HuH-7.5 (cell line): Measurements from ENCODE around the gene YJEFN3.
A peak's percentile ranks its signal among the peaks of the same experiment; 100 is the strongest.

Experiments used
- DNase-seq: peaks from one replicate; pipeline ENCODE4 v3.0.0; 2011; ENCODE audit warnings: low spot score

The YJEFN3 gene, protein sequence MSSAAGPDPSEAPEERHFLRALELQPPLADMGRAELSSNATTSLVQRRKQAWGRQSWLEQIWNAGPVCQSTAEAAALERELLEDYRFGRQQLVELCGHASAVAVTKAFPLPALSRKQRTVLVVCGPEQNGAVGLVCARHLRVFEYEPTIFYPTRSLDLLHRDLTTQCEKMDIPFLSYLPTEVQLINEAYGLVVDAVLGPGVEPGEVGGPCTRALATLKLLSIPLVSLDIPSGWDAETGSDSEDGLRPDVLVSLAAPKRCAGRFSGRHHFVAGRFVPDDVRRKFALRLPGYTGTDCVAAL

DNA sequence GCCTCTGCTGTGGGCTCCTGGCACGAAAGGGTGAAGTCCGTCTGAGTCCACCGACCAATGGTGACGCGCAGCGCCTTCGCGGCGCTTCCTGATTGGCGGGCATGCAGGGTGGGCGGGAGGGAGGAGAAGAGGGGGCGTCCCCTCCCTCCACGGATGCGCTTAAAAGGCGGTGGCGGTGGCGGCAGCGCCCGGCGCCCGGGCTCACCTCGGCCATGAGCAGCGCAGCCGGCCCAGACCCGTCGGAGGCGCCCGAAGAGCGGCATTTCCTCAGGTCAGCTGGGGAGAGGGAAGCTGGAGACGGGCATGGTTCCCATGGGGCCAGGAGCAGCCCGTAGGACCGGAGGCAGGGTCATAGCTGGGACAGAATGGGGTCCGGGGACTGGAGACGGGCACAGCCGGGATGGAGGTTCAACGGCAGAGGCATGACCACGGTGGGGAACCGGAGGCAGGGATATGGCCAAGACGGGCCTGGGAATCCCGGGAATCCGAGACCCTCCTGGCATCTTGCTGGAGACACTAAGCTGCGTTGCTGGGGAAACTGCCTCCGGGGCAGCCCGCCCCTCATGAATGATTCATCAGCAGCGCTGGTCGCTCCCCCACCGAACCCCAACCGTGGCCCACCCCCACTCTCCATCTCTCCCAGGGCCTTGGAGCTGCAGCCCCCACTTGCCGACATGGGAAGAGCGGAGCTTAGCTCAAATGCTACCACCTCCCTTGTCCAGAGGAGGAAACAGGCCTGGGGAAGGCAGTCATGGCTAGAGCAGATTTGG is at the start of gene YJEFN3:
Gene YJEFN3 (plus strand): TSS at position 191 of the 770 bp plus-strand sequence. CDS start 22 bp downstream, at position 213.
- DNase-seq: no peak

DNA sequence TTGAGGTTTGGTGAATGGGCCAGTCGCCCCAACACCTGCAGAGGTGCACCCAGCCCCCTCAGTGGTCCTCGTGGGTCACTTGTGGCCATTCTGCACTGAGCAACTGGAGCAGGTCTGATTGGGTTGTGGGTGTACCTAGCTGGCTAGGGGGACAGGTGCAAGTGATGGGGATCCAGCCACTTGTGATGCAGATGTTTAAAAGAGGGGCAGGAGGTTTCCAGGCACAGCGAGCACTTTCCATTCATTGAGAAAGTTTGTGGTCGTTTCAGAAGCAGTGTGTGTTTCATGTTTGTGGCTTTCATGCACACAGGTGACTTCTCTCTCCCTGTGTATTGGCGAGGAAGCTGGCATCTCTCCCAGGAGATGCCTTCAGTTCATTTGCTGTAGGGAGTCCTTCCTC is 48.0 kb upstream of the YJEFN3 start:
- DNase-seq: no peak

DNA sequence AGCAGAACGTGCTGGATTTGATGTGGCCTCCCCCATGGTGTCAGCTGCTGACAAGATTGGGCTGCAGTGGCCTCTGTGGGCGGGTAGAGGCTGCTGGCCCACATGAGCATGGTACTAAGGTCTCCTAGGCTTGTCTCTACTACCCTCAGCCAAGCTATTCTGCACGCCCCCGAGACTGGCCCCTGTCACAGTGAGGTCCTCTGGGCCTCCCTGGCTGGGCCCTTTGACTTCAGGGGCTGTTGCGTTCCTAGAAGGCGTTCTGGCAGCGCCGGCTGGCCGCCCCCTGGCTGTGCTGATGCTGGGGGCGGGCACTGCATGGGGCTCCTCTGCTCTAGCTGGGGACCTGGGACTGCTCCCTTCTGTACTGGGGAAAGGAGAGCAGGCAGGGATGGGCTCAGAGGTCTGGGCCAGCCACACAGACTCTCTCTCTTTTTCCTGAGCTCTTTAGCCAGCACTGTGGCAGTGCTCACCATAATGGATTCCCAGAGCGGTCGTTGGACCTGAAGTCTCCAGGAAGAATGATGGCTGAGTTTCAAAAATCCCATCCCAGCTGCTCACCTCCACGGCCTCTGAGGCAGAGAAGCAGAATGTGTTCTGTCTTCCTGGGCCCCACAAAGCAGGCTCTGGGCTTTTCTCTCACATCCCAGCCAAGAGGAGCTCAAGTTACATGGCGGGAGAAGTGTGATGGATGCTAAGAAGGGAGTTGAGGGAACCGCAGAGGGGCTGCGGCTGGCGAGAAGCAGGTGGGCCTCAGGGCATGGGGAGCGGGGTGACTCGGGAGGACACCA is 45.7 kb upstream of the YJEFN3 start:
- no peak for DNase-seq

DNA sequence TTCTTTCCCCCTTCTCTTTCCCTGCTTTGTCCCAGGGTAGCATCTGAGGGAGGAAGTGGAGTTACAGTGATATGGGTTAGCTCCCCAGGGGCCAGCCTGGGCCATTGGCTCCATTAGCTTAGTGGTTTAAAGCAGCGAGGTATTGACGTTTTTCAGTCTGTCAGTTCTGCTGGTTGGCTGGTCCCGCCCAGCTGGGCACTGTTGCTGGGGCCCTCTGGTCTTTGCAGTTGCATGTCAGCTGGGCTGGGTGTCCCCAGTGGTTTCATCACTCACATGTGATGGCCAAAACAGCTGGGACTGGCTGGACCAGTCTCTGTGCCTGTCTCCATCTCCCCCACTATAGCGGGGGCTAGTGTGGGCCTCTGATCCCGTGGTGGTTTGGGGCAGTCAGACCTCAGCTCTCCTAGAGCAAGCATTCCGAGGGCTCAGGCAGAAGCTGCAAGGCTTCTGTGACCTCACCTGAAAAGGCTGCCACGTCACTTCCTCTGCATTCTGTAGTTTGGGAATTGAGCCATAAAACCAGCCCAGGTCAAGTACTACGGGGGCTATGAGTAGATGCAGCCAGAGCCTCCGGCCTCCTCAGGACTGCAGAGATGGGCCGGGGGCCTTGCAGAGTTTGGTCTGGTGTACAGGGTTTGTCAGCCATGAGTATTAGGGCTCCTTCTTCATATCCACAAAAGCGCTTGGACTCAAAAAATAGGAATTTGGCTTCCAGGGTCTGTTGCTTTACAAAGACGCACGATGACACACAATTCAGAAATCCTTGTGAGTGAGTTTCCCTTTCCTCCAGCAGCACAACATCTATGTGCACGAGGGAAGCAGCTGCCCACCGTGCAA is 43.3 kb upstream of the YJEFN3 start:
- DNase-seq: no peak

DNA sequence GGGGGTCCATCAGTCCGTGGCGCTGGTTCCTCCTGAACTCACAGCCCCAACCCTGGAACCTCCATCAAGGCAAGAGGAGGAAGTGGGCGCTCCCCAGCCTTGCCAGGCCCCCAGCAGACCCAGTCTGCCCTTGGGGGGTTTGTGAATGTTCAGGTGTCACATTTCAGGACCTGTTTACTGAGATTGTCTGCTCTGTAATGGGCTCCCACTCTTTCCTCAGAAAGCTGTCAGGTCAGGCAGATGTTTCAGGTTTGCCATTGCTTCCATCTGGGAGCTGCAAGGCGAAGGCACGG is 42.8 kb upstream of the YJEFN3 start:
- DNase-seq: no peak

DNA sequence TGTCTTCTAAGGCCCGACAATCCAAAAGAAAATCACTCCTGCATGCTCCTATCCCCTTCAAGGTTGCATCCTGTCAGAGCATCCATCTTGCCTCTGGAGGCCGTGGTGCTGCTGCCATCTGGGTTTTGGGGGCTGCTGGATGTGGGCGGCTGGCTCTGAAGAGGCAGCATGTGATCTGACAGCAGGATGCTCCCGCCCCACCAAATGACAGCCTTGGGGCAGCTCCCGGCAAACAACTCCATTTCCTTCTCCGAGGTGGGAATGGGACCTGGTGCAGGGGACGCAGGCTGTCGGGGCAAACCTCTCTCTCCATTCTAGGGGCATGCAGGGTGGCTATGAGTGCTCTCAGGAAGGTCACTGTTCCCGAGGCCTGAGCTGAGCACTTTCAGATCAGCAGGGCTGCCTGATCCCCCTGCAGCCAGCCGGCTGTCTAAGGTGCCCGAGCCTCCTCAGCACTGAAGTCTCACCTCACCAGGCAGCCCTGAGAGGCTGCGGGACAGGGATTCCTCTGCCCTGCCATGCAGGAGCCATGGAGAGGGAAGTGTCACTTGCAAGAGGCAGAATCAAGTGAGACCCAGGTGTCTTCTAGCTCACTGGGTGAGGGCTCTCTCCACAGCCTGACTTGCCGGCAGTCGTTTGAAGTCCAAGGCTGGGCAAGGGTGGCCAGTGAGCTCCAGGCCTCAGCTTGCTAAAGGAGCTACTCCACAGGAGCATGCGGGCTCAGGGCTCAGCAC is 42.2 kb upstream of the YJEFN3 start:
- DNase-seq: no peak

DNA sequence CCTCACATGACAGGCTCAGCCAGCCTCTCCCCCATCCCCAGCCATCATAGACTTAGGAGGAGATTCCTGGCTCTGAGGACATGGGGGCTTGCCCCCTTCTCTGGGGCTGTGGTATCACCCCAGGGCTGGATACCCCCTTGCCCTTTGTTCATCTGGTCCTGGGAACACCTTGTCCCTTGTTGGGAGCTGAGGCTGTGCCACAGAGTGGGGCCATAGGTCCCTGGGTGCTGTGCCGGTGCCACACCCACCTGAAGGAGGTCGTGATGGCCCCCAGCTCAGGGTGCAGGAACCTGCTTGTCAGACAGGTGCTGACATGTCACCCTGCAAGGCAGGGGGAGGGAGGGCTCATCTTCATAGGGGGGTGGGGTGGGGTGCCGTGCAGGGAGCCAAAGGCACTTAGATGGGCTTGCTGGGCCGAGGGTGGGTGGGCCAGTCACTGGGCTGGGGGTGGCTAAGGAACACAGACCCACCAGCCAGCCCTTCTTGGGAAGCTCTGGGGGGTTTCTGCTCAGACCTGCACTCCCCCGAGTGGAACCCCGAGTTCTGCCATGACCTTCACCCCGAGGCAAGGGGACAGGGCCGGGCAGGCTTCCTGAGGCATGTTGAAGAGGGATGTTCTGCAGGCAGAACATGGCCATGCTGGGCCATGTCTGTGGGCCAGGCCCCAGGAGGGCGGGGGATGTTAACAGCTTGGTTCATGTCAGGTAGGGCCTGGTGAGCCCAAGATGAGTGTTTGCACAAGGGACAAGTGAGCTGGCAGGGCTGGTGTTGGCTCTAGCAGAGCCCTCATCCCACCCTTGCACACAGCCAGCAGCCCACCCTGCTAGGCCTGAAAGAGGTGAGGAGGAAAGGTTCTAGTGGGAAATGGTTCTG is 41.4 kb upstream of the YJEFN3 start:
- no peak for DNase-seq

DNA sequence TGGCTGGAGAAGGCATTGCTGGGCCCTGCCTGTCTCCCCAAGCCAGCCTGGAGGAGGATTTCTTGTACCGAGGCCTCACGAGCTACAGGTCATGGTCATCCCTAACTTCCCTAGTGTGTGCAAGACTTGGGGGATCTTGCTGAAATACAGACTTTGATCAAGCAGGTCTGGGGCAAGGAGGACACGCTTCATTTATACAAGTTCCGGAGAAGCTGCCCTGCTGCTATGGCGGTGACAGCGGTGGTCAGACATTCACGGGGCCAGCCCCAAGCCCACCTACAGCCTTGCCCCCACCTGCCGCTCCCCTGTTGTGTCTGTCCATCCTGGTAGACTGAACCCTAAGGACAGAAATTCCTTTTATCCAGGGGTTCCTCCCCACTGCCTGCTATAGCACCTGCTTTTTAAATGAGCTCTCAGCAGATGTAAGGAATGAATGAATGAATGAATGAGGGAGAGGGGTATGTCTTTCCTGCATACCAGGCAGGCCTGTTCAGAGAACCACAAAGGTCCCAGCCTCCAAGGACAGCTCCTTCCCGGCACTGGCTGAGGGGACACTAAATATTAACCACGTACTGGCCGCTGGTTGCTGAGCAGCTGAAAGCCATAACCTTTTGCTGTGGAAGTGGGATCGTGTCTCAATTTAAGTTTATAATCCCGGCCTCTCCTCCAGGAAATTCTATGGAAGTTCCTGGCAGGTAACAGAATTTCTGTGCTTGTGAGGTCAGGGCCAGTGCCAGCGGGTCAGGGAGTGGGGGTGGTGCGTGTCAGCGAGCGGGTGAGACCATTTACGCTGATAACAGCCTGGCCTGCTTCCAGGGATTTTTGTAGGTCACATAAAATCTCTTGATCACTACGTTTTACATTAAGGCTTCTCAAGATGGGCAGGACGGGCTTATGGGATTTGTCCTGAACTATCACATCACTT is 40.5 kb upstream of the YJEFN3 start:
- DNase-seq: no peak

DNA sequence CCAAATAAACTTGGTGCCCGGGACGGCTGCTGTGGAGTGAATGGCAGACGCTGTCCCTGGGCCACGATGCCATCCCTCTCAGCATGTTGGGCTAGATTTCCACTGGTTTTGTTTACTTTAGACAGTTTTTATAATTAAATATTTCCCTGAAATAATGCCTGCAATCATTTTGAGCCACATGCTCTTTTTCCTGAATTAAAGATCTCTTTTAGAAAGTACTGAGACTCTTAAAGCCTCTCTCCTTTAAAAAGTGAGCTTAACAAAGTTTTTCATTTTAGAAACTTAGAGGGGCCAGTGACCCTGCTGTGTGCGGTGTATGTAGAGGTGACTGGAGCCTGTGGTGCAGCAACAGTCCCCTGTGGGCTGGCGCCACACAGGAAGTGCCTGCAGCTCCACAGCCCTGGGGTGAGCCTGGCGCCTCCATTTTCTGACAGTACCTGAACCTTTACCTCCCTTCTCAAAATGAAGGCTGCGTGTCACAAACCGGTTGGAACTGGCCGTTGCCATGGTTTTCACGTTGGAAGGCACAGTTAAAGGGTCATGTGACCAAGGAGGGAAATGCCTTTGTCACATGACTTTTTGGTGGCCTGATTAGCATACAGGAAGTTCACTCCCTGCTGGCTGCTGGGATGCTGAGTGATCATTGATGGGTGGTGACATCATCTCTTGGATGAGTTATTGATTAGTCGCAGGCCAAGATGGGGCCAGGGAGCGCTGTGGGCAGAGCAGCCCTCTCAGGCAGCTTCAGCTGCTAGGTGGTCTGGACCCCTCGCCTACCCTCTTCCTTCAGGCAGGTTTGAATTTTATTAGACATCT is 39.6 kb upstream of the YJEFN3 start:
- no peak for DNase-seq

DNA sequence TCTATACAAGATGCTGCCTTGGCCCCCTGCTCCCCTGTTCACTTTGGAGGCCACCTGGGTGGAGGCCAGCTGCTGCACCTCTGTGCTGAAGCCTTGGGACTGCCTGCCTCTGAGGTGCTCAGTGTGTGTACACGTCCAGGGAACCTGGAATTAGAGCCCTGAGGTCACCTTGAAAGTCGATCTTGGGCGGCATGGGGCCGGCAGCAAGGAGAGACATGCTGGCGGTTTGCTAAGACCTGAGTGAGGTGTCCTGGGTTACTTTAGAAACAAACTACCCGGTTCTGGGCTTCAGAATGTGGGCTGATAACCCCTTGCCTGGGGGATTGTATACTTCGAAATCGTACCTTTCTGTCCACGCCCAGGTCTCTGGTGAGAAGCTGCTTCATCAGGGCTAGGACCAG is 38.9 kb upstream of the YJEFN3 start:
- DNase-seq: no peak

DNA sequence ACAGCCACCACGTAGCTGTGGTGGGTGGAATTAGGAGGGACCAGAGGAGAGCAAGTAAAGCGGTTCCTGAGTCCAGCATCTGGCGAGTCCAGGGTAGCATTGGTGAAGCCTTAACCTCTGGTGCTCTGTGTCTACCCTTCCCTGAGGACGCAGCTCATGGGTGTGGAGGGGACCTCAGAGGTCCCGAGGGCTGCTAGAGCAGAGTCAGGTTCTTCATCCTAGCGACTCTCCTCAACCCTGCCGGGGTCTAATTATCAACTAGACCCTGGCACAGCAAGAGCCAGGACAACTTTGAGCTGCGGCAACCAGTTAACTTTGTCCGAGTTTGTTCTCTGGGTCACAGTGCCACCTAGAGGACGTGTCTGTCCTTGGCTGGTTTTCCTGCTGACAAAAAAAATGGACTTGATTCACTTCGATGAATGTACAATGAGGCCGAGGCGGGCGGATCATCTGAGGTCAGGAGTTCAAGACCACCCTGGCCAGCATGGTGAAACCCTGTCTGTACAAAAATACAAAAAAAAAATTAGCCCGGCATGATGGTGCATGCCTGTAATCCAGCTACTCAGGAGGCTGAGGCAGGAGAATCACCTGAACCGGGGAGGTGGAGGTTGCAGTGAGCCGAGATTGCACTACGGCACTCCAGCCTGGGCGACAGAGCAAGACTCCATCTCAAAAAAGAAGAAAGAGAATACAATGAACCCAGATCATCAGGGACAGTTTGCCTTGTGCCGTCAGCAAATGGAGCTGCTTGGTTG is 38.3 kb upstream of the YJEFN3 start:
- DNase-seq: peak; percentile 98

DNA sequence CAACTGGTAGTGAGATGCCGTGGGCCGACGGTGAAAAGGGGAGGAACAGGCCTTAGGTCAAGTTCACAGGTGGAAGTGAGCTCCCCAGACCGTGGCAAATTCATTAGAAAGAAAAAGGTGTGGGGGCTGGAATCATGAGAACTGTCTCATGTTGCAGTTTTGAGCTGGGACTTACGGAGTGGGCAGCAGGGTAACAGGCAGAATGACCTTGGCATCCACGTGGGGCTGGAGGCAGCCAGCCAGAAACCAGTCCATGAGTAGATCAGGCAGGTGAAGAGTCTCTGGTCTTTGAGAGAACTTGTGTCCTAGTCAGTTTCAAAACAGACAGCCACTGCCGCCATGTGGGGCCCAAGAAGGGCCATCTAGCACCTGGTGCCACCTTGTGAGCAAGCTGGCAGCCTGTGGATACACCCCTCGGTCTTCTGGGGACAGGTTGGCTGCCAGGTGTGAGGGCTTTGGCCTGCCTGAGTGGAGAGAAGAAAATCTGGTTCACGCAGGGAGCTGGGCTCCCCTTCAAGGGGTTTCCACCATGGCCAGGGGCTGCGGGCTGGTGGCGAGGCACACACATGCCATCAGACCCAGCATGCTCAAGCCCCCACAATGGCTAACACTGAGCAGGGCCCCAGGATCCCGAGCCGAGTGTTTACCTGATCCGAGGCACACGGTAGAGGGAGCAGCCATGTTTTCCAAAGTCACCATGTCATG is 37.2 kb upstream of the YJEFN3 start:
- DNase-seq: no peak

DNA sequence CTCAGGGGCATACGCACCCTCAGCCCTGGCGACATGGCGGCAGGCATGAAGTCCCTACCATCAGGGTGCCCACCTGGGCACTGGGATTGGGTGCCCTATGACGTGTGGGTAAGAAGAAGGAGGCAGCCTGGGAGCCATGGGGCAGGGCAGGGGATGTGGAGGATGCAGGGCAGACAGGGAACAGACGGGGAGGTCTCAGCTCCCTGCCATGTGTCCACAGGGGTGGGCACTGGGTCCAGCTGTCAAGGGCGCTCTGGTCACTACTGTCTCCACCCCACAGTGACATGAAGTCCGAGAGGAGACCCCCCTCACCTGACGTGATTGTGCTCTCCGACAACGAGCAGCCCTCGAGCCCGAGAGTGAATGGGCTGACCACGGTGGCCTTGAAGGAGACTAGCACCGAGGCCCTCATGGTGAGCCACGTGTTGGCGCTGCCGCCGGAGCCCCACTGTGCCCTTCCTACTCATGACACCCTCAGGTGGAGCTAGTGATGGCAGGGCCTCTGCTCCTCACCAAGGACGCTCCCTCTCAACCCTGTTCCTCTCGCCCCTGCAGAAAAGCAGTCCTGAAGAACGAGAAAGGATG is 36.6 kb upstream of the YJEFN3 start:
- DNase-seq: no peak

DNA sequence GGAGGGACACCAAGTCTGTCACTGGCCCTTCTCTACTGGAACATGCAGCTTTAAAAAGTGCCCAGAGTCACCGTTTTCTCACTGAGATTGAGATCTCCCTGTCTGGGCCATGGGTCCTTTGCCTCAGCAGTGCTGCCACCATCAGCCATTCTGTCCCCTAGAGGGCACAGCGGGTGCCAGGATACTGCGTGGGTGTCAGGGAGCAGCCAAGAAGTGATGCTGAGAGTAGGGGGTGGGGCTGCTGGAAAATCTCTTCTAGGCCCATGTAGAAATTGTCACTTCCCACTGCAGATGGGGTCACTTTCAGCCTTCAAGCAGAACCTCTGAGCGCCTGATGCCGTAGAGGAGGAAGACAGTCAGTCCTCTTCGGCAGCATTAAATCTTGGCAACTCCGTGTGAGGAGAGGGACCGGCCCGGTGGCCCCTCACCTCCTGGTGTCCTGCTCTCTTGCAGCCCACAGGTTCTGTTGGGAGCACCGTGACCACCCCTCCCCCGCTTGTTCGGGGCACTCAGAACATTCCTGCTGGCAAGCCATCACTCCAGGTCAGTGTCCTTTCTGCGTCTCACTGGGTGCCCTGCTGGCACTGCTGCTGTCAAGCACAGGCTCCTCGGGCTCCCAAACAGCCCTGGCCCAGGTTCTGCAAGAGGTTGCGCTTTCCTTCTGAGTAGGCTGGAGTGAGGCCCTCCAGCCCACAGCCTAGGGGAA is 34.7 kb upstream of the YJEFN3 start:
- no peak for DNase-seq

DNA sequence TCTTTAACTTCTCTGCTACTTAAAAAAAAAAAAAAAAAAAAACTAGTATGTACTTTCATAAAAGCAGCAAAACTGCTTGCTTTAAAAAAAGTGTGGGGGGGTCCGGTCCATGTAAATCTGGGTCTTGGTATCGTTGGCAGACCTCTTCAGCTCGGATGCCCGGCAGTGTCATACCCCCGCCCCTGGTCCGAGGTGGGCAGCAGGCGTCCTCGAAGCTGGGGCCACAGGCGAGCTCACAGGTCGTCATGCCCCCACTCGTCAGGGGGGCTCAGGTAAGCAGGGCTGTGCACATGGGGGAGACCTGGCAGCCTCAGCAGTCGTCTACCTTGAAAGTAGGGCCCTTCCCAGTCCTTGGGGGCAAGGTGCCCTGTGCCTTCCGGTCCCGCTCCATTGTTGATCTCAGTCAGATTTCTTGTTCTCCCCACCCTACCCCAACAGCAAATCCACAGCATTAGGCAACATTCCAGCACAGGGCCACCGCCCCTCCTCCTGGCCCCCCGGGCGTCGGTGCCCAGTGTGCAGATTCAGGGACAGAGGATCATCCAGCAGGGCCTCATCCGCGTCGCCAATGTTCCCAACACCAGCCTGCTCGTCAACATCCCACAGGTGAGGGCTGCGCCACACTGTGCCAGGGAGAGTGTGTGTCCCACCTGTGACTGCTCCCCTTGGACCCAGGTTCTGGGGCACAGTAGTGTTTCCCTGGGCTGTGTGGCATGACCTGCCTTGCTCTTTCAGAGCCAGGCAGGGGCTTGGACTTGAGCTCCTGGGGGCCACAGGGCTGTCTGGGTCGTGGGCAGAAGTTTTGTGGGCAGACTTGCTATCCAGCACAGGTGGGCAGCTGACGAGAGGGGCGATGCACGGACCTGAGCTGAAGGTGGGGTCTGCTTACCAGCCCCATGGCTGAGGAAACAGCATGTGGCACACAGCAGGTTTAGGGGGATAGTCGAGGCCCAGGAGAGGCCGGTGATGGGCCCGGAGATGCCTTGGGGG is 32.8 kb upstream of the YJEFN3 start:
- DNase-seq: no peak
